GM06990 (cell line): ENCODE measurements around the gene SCO1.
"Not testable (repeated sequence)": the region's sequence is repeated elsewhere in the genome, so short reads cannot be mapped to it uniquely, and the experiment has no call there.

Experiments used
- DNase-seq: peaks from one replicate; pipeline ENCODE4 v3.0.0-alpha.2; 2011; ENCODE audit not compliant: insufficient read length; ENCODE audit errors: extremely low read depth
- H3K27me3 ChIP-seq: replicated peaks from 2 replicates; pipeline ENCODE4 v1.6.0; 2011; ENCODE audit warnings: low read length; ENCODE audit not compliant: control insufficient read depth, insufficient read depth
- H3K36me3 ChIP-seq: 2 replicates; pipeline ENCODE4 v1.5.1; 2011; ENCODE audit warnings: low read length; ENCODE audit not compliant: control insufficient read depth, insufficient read depth
- H3K4me3 ChIP-seq: replicated peaks from 2 replicates; pipeline ENCODE4 v1.5.1; 2011; ENCODE audit warnings: low read depth, mild to moderate bottlenecking, control low read depth, low read length
- CTCF ChIP-seq: IDR thresholded peaks from 2 replicates; pipeline ENCODE4 v1.5.1; 2011; ENCODE audit warnings: low read length, control low read depth, mild to moderate bottlenecking, inconsistent platforms; ENCODE audit not compliant: insufficient read depth, poor library complexity, severe bottlenecking

The SCO1 gene

GRCh38 chr17:10698096-10698818 is 924 bp upstream of the SCO1 start:
- Histone ChIP-seq H3K4me3 (peak overlapping the region; percentile 95), H3K36me3 (peaks cover 2% of the 10 kb centered on the region), H3K27me3 (no peaks in the 10 kb centered on the region)
- no peak for DNase-seq
- TF ChIP-seq CTCF, result no peak

- not testable (repeated sequence) for H3K36me3 ChIP-seq, DNase-seq, H3K27me3 ChIP-seq
- H3K4me3 ChIP-seq, result peak overlapping the region; percentile 95
These were observed 1.4 kb downstream of the SCO1 start for GRCh38 chr17:10695875-10696407.

DNA sequence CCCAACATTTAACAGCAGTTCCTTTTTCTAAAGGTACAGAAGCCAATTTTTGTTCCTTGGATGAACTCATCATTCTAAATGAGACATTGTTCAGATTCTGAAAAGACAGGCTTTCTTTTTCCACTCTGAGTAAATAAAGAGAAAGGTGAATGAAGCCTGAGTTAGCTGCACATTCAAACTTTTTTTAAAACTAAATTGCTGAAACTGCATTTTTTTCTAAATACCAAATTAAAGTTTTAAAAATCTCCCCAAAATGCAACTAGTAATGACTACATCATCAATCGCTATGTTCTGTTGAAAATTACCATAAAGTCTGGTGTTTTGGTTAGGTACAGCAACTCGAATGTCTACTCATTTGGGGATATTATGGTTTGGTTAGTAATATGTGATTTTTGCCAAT is 9.8 kb downstream of the SCO1 start:
- no peak for DNase-seq
- no peak for TF ChIP-seq CTCF
- Histone ChIP-seq H3K27me3 (no peaks in the 10 kb centered on the region), H3K4me3 (no peak overlapping the region), H3K36me3 (peaks cover 9% of the 10 kb centered on the region)

DNA sequence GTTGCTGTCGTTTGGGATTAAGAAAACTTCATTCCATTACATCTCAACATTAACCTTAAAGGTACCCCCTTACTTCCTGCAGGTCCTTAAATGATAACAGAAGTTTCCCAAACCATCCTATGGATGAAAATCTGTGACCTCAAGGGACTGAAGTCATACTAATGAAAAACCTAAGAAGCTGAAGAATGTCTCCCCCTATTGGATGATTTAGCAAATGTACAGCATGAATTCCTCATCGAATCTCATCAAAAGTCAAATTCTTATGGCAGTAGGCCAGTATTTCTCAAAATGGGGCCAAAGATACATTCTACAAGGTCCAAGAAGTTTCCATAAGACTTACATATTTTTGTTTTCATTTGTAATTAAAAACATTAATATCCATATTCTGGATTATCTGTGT is 13.5 kb downstream of the SCO1 start:
- TF ChIP-seq CTCF, result peak; percentile 61
- H3K4me3 ChIP-seq, result no peak overlapping the region
- no peaks in the 10 kb centered on the region for H3K27me3 ChIP-seq
- DNase-seq, result no peak
- peaks cover 11% of the 10 kb centered on the region for H3K36me3 ChIP-seq

DNA sequence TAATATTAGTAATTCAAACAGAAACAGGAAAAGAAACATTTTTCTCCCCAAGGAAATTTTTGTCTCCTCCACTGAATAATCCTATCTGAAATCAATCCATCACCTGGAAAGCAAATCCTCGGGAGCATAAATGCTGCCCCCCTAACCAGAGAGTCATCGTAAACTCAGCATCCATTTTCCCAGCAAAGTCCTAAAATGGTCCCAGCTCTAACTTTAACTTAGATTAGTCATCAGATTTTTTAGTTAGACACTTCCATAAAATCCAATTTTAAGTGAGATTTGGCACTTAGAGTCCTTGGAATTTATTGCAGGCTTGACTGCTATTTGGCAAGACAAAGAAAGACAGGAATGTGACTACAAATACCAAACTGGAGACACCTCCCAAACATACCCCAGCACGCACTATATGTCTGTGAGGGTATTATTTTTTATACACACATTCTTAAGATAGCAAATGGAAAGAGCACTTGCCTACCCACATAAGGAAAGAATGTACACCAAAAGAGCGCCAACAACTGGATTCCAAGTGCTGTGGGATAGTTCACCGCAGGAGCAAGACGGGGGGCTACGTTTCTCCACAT is 15.4 kb downstream of the SCO1 start:
- H3K4me3 ChIP-seq, result no peak overlapping the region
- H3K27me3 ChIP-seq, result no peaks in the 10 kb centered on the region
- peaks cover 11% of the 10 kb centered on the region for H3K36me3 ChIP-seq
- no peak for TF ChIP-seq CTCF
- no peak for DNase-seq

DNA sequence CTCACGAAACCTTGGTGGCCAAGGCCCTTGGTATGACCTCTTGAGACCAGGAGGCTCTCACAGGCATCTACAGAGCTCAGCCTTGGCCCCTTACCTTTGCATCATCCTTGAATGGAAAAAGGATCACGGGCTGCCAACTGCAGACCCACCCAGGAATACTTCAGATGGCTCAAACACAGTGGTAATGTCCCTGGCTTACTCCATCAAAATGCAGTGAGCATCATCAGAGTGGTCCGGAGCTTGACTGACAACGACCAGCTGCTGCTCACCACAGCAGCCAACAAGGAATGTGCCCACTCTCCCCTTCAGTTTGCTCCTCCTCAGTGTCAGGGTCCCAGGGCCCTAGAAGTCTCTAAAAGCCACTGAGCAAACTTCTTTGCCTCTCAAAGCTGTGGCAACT is 22.6 kb downstream of the SCO1 start:
- TF ChIP-seq CTCF, result no peak
- peaks cover 8% of the 10 kb centered on the region for H3K36me3 ChIP-seq

More for the DNA sequence above, 22.6 kb downstream of the SCO1 start:
- H3K27me3 ChIP-seq, result no peaks in the 10 kb centered on the region
- no peak for DNase-seq
- H3K4me3 ChIP-seq, result no peak overlapping the region
